Measurements from ENCODE around the gene TNNT3. TPM values are rescaled to one million over a fixed set of nuclear protein-coding genes. Genes with fewer than 3 reads are reported as not detected.

The TNNT3 gene
- total RNA-seq, 6 experiments from 2014 or later, result not detected

DNA sequence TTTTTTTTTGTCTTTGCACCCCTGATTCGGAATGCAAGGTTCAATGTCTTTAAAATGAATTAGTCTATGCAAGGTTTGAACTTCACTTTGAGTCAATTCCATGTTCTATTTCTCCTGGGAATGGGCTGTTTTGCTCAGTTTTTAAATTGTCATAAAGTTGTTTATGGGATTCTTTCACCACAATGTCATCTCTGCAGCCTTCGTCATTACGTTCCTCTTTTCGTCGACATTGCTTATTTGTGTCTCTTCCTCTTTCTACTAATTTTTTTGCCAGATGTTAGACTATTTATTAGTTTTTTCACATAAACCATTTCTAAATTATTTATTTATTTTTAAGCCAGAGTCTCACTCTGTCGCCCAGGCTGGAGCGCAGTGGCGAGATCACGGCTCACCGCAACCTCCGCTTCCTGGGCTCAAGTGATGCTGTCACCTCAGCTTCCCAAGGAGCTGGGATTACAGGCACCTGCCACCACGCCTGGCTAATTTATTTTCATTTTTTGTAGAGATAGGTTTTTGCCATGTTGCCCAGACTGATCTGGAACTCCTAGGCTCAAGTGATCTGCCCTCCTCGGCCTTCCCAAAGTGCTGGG, 7.1 kb upstream of the TNNT3 start:
- H3K27ac Mint-ChIP-seq, result no peak overlapping the region
- TF ChIP-seq, protein P1, sequence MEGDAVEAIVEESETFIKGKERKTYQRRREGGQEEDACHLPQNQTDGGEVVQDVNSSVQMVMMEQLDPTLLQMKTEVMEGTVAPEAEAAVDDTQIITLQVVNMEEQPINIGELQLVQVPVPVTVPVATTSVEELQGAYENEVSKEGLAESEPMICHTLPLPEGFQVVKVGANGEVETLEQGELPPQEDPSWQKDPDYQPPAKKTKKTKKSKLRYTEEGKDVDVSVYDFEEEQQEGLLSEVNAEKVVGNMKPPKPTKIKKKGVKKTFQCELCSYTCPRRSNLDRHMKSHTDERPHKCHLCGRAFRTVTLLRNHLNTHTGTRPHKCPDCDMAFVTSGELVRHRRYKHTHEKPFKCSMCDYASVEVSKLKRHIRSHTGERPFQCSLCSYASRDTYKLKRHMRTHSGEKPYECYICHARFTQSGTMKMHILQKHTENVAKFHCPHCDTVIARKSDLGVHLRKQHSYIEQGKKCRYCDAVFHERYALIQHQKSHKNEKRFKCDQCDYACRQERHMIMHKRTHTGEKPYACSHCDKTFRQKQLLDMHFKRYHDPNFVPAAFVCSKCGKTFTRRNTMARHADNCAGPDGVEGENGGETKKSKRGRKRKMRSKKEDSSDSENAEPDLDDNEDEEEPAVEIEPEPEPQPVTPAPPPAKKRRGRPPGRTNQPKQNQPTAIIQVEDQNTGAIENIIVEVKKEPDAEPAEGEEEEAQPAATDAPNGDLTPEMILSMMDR (IDR thresholded peaks at IDR 0.05), result no peak

GRCh38 chr11:1913271-1914060, 6.0 kb upstream of the TNNT3 start:
- H3K4me1 Mint-ChIP-seq (ENCODE audit: low read depth), result no peaks in the 10 kb centered on the region
- no peak for DNase-seq
- peaks cover 7% of the 10 kb centered on the region for H3K9me3 Mint-ChIP-seq
- H3K27ac Mint-ChIP-seq, result no peak overlapping the region
- no peak overlapping the region for H3K4me3 Mint-ChIP-seq
- TF ChIP-seq, protein P1 (IDR thresholded peaks at IDR 0.05), result no peak
- H3K27me3 Mint-ChIP-seq (ENCODE audit: insufficient read depth), result peaks cover 5% of the 10 kb centered on the region
- H3K36me3 Mint-ChIP-seq (ENCODE audit: low read depth), result no peaks in the 10 kb centered on the region

More for the DNA sequence above, 7.1 kb upstream of the TNNT3 start:
- peaks cover 7% of the 10 kb centered on the region for H3K9me3 Mint-ChIP-seq
- peaks cover 11% of the 10 kb centered on the region for H3K27me3 Mint-ChIP-seq (ENCODE audit: insufficient read depth)
- no peak overlapping the region for H3K4me3 Mint-ChIP-seq
- no peaks in the 10 kb centered on the region for H3K4me1 Mint-ChIP-seq (ENCODE audit: low read depth)
- no peak for DNase-seq
- H3K36me3 Mint-ChIP-seq (ENCODE audit: low read depth), result no peaks in the 10 kb centered on the region

GRCh38 chr11:1915795-1916131, 3.7 kb upstream of the TNNT3 start:
- TF ChIP-seq, protein P1 (IDR thresholded peaks at IDR 0.05), result no peak
- Mint-ChIP-seq H3K4me1 (ENCODE audit: low read depth) (no peaks in the 10 kb centered on the region), H3K27me3 (ENCODE audit: insufficient read depth) (peaks cover 7% of the 10 kb centered on the region; the same call in 1 of the 2 replicates), H3K36me3 (ENCODE audit: low read depth) (no peaks in the 10 kb centered on the region), H3K9me3 (peaks cover 7% of the 10 kb centered on the region), H3K27ac (no peak overlapping the region), H3K4me3 (no peak overlapping the region)
- no peak for DNase-seq

- H3K9me3 Mint-ChIP-seq, result peaks cover 7% of the 10 kb centered on the region
- DNase-seq, result no peak
- TF ChIP-seq, protein P1 (IDR thresholded peaks at IDR 0.05), result no peak
- no peaks in the 10 kb centered on the region for H3K4me1 Mint-ChIP-seq (ENCODE audit: low read depth)
- no peak overlapping the region for H3K27ac Mint-ChIP-seq
- H3K4me3 Mint-ChIP-seq, result no peak overlapping the region
- peaks cover 7% of the 10 kb centered on the region; the same call in 1 of the 2 replicates for H3K27me3 Mint-ChIP-seq (ENCODE audit: insufficient read depth)
- no peaks in the 10 kb centered on the region for H3K36me3 Mint-ChIP-seq (ENCODE audit: low read depth)
These were observed 3.1 kb upstream of the TNNT3 start for GRCh38 chr11:1916132-1916985.

- peaks cover 6% of the 10 kb centered on the region; the same call in 1 of the 2 replicates for H3K27me3 Mint-ChIP-seq (ENCODE audit: insufficient read depth)
- no peak for DNase-seq
- no peaks in the 10 kb centered on the region for H3K36me3 Mint-ChIP-seq (ENCODE audit: low read depth)
- no peak overlapping the region for H3K27ac Mint-ChIP-seq
- TF ChIP-seq, protein P1 (IDR thresholded peaks at IDR 0.05), result no peak
- peaks cover 7% of the 10 kb centered on the region for H3K9me3 Mint-ChIP-seq
- H3K4me3 Mint-ChIP-seq, result no peak overlapping the region
- H3K4me1 Mint-ChIP-seq (ENCODE audit: low read depth), result no peaks in the 10 kb centered on the region
These were observed 2.4 kb upstream of the TNNT3 start for GRCh38 chr11:1916986-1917522.

Data from HFFc6 (cell line).